ENCODE measurements around the gene MSL1. TPM values are rescaled to one million over a fixed set of nuclear protein-coding genes. Genes with fewer than 3 reads are reported as not detected.

The MSL1 gene
- total RNA-seq, 1 experiment from 2014 or later, result 72.9 TPM

- Histone ChIP-seq H3K4me1 (peaks cover 49% of the 10 kb centered on the region), H3K36me3 (no peaks in the 10 kb centered on the region), H3K27me3 (no peaks in the 10 kb centered on the region), H3K9me3 (replicated peaks) (no peaks in the 10 kb centered on the region), H3K4me3 (peak overlapping the region; percentile 36), H3K27ac (peak overlapping the region; percentile 92)
- DNase-seq, result peak; percentile 42 to 66
Observed at GRCh38 chr17:40107522-40108174, 14.1 kb upstream of the MSL1 start.

GRCh38 chr17:40108970-40109824, 12.6 kb upstream of the MSL1 start:
- Histone ChIP-seq H3K4me3 (no peak overlapping the region), H3K36me3 (no peaks in the 10 kb centered on the region), H3K27ac (no peak overlapping the region), H3K4me1 (peaks cover 58% of the 10 kb centered on the region), H3K9me3 (replicated peaks) (no peaks in the 10 kb centered on the region), H3K27me3 (no peaks in the 10 kb centered on the region)
- DNase-seq, result no peak

- H3K9me3 ChIP-seq (replicated peaks), result no peaks in the 10 kb centered on the region
- H3K4me3 ChIP-seq, result no peak overlapping the region
- peaks cover 67% of the 10 kb centered on the region for H3K4me1 ChIP-seq
- no peak for DNase-seq
- H3K36me3 ChIP-seq, result no peaks in the 10 kb centered on the region
- H3K27ac ChIP-seq, result no peak overlapping the region
- H3K27me3 ChIP-seq, result no peaks in the 10 kb centered on the region
Observed at GRCh38 chr17:40110026-40110845, 11.5 kb upstream of the MSL1 start.

- no peak overlapping the region; the same call in 1 of the 2 replicates for H3K27ac ChIP-seq
- H3K27me3 ChIP-seq, result no peaks in the 10 kb centered on the region
- H3K36me3 ChIP-seq, result no peaks in the 10 kb centered on the region
- peak; percentile 87 to 93 for DNase-seq
- H3K9me3 ChIP-seq (replicated peaks), result no peaks in the 10 kb centered on the region
- 0 out of 2 replicates have a peak overlapping the region, but pooled peaks have one; percentile 9 for H3K4me3 ChIP-seq
- H3K4me1 ChIP-seq, result peaks cover 58% of the 10 kb centered on the region
Observed at GRCh38 chr17:40111221-40112128, 10.3 kb upstream of the MSL1 start.

- Histone ChIP-seq H3K36me3 (no peaks in the 10 kb centered on the region), H3K4me3 (no peak overlapping the region), H3K27ac (no peak overlapping the region; the same call in 1 of the 2 replicates), H3K27me3 (no peaks in the 10 kb centered on the region), H3K9me3 (replicated peaks) (no peaks in the 10 kb centered on the region), H3K4me1 (peaks cover 56% of the 10 kb centered on the region)
- DNase-seq, result no peak
Observed at GRCh38 chr17:40112191-40112711, 9.5 kb upstream of the MSL1 start.

GRCh38 chr17:40112718-40113109, 9.1 kb upstream of the MSL1 start:
- Histone ChIP-seq H3K27ac (no peak overlapping the region; the same call in 1 of the 2 replicates), H3K4me3 (no peak overlapping the region), H3K9me3 (replicated peaks) (no peaks in the 10 kb centered on the region), H3K27me3 (no peaks in the 10 kb centered on the region), H3K36me3 (no peaks in the 10 kb centered on the region), H3K4me1 (peaks cover 51% of the 10 kb centered on the region)
- DNase-seq, result no peak

GRCh38 chr17:40113110-40113906, 8.5 kb upstream of the MSL1 start:
- Histone ChIP-seq H3K27me3 (no peaks in the 10 kb centered on the region), H3K4me3 (peak overlapping the region; percentile 50), H3K9me3 (replicated peaks) (no peaks in the 10 kb centered on the region), H3K27ac (peak overlapping the region; percentile 74), H3K36me3 (no peaks in the 10 kb centered on the region), H3K4me1 (peaks cover 47% of the 10 kb centered on the region)
- DNase-seq, result peak; percentile 95 to 97

GRCh38 chr17:40113907-40114245, 7.9 kb upstream of the MSL1 start:
- peaks cover 44% of the 10 kb centered on the region for H3K4me1 ChIP-seq
- DNase-seq, result peak in 1 of 2 experiments; percentile 42
- peak overlapping the region; percentile 74 for H3K27ac ChIP-seq
- H3K4me3 ChIP-seq, result peak overlapping the region; percentile 50
- H3K27me3 ChIP-seq, result no peaks in the 10 kb centered on the region
- H3K9me3 ChIP-seq (replicated peaks), result no peaks in the 10 kb centered on the region
- no peaks in the 10 kb centered on the region for H3K36me3 ChIP-seq

GRCh38 chr17:40115101-40115436, 6.7 kb upstream of the MSL1 start:
- peaks cover 39% of the 10 kb centered on the region for H3K4me1 ChIP-seq
- no peaks in the 10 kb centered on the region for H3K36me3 ChIP-seq
- no peaks in the 10 kb centered on the region for H3K27me3 ChIP-seq
- no peaks in the 10 kb centered on the region for H3K9me3 ChIP-seq (replicated peaks)
- DNase-seq, result no peak
- no peak overlapping the region for H3K27ac ChIP-seq
- H3K4me3 ChIP-seq, result no peak overlapping the region

- Histone ChIP-seq H3K36me3 (peaks cover 17% of the 10 kb centered on the region), H3K4me3 (peak overlapping the region; percentile 100), H3K27me3 (no peaks in the 10 kb centered on the region), H3K9me3 (replicated peaks) (no peaks in the 10 kb centered on the region), H3K27ac (peak overlapping the region; percentile 89), H3K4me1 (no peaks in the 10 kb centered on the region; the same call in 1 of the 2 replicates)
- DNase-seq, result peak; percentile 36 to 49
Observed at GRCh38 chr17:40122136-40122998, 596 bp downstream of the MSL1 start.

GRCh38 chr17:40122999-40123810, 1.4 kb downstream of the MSL1 start:
- peak; percentile 64 to 80 for DNase-seq
- H3K36me3 ChIP-seq, result peaks cover 25% of the 10 kb centered on the region
- peak overlapping the region; percentile 100 for H3K4me3 ChIP-seq
- H3K27me3 ChIP-seq, result no peaks in the 10 kb centered on the region
- H3K27ac ChIP-seq, result peak overlapping the region; percentile 77
- no peaks in the 10 kb centered on the region; the same call in 1 of the 2 replicates for H3K4me1 ChIP-seq
- H3K9me3 ChIP-seq (replicated peaks), result no peaks in the 10 kb centered on the region

- Histone ChIP-seq H3K9me3 (replicated peaks) (no peaks in the 10 kb centered on the region), H3K36me3 (peaks cover 28% of the 10 kb centered on the region), H3K27ac (no peak overlapping the region), H3K4me1 (no peaks in the 10 kb centered on the region; the same call in 1 of the 2 replicates), H3K27me3 (no peaks in the 10 kb centered on the region), H3K4me3 (peak overlapping the region; percentile 100)
- no peak for DNase-seq
Observed at GRCh38 chr17:40123811-40124114, 2.0 kb downstream of the MSL1 start.
